Measurements from ENCODE around the gene AURKA.
"Not testable (repeated sequence)": the region's sequence is repeated elsewhere in the genome, so short reads cannot be mapped to it uniquely, and the experiment has no call there.

The AURKA gene

DNA sequence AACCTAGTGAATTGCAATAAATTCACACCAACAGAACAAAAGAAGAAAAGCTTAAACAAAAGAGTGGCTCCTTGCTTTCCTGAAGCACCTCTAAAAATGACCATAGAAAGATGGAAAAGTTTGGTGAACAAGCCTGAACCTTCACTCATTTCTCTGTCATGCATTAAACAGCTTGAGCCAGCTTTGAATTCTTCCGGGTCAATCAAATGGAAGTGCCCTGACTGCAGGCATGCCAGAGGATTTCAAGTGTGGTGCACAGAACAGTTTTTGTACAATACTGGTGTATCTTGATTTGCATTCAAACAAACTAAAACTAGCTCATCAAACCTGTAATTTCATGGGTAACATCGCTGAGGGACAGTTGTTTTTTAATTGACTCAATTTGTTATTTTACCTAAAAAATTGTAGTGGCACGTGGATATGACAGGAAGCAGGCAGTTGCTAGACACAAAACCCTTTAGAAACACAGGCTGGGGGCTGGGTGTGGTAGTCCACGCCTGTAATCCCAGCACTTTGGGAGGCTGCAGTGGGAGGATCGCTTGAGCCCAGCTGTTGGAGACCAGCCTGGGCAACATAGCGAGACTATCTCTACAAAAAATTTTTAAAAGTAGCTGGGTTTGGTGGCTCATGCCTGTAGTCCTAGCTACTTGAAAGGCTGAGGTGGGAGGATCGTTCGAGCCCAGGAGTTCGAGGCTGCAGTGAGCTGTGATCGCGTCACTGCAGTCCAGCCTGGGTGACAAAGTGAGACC lies 29.1 kb upstream of the AURKA start:
- DNase-seq = no peak

DNA sequence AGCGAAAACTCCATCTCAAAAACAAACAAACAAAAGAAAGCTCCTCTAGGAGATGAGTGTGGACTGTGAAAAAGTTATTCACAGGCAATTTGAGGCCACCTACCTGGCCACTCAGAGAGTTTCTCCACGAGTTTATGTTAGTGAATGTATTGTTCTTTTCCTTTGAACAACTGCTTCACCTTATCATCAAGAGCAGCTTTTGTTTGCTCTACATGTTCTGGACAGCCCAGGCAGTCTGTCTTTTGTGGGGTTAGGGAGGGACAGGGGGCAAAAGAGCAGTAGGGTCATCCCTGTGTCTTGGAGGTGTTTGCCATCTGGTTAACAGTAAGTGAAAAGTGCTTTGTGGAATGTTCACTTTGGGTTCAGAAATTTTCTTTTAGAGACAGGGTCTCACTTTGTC lies 28.0 kb upstream of the AURKA start:
- DNase-seq = no peak

DNA sequence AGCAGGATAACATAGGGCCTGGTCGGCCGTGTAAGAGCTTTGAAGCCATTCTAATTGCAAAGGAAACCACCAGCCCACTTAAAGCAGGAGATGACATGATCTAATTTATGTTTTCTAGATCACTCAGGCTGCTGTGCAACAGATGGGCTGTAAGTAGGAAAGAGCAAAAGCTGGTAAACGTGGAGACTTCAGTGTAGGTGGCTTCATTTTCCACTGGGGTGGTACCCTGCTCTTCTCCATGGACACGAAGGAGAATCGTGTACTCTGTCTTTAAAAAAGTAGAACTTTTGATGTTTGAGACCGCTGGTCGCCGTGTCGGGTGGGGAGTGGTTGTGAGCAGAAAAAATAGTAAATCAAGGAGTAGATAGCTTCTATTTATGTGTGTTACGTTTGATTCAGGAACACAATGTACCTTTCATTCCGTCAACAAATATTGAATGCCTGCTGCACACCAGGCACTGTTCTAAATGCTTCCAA lies 26.4 kb upstream of the AURKA start:
- DNase-seq = no peak

DNA sequence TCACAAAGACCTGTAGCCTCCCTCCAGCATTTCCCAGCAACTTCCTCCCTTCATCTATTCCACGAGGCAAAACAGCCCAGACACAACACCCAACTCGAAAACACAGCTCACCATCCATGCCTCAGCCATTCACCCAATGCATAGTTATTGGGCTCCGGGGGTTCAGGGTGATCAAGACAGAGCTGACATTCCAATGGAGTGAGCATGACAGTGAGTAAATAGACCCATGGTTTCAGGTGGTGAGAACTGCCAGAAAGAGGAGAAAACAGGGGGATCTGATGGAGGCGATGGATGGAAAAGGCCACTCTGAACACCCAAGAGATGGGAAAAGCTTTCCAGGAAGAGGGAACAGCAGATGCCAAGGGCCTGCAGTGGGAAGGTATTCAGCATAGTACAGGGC lies 25.9 kb upstream of the AURKA start:
- DNase-seq = no peak

DNA sequence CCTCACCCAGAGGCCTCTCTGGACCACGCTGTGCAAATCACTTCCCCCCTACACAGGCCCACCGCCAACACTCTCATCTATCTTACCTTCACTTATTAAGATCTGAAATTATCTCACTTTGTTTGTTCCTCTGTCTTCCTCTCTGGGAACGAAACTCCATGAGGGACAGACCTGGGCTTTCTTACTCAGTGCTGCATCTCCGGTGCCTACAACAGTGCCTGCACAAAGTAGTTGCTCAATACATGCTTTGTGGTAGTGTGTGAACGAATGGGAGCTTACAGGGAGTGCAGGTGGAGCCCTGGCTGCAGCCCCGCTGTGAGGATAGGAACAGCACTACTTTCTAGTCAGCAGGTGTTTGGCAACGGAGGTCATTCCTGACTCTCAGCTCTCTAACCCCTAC lies 25.4 kb upstream of the AURKA start:
- DNase-seq = no peak

DNA sequence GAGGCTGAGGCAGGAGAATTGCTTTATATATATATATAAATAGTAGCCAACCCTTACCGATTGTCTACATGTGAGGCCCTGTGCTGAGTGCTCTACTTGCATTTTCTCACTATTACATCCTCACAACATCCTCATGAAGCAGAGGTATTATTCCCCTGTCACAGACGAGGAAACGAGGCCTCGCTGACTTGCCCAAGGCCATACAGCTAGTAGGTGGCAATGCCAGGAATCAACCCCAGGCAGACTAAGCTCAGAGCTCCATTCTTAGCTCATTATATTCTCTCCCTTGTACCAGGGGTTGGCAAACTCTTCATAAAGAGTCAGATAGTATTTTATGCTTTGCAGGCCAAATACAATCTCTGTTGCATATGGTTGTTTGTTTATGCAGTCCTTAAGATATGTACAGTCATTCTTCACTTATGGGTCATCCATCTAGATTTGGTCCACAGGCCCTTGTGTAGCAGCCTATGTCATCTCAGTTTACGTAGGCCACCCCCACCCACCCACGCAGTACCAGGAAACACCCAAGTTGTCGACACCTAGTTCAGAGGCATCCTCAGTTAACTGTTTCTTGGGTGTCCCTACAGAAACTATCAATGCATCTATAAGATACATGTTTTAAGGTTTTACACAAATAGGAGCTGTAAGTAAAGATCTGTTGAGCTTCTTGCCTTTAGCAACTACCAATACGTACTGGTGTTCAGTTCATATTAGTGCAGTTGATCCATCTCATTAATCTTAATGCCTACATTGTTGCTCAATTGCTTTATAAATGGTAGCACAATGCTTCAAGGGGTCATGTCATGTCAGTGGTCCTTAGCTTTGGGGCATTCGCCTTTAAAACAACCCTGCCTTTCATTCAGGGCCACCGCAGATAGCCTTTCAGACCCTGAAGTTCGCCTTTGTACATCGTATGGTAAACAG lies 23.1 kb upstream of the AURKA start:
- DNase-seq = peak; percentile 36

DNA sequence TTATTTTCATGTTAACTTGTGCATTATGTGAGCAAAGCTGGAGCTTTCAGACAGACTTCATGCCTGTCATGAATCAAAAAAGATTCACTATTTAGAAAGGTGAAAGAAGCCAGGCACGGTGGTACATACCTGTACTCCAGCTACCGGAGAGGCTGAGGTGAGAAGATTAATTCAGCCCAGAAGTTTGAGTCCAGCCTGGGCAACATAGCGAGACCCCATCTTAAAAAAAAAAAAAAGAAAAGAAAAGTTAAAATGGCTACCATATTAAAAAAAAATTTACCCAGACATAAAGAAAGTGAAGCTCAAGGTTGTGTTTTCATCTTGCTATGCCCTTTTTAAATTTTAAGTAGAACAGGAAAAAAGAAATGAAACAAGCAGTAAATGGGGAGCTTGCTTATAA lies 20.9 kb upstream of the AURKA start:
- no peak for DNase-seq

DNA sequence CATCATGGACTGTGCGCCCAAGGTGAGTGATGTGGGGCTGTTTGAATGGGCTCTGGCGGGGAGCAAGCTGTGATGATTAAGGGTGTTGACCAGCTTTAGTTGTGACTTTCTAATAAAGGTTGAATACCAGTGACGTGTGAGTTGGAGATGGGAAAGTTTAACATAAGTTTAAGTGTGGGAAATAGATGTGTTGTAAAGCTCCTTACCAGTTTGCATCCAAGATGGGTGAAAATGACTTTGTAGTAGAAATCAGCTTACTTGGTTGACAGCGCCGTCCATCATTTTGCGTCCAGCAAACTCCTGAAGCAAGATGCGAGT lies 20.4 kb upstream of the AURKA start:
- DNase-seq = no peak

DNA sequence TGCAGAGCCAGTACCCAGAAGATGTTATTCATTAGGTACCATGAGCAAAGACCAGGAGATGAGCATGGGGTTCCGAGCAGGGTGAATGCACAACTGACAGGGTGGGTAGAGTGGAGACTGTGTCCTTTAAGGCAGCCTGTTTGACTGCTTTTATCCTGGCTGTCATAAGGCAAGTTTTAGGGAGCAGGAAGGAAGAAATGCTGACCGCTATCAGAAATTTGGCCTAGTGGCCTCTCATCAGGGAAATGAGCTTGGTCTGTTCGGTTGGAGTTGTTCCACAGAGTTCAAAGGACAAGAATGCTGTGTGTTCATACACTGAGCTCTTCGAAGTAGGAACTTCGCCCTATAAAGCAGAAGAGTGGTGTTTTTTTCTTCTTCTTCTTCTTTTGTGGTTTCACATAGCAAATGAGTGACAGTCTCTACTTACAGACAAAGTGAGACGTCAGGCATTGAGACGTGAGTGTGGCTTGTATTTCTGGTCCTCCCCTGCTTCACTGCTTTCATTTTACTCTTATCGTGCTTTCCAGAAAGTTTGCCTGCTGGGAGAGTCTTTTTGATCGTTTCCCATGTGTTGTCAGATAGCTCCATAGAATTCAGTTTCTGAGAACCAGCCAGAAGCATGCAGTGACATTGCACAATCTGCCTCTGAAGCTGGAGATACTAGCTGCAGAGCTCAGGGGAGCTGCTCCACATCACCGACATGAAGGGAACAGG lies 19.9 kb upstream of the AURKA start, which contains the start of gene CASS4:
Gene CASS4 (plus strand): TSS at position 502 of the 714 bp plus-strand sequence. CDS start 199 bp downstream, at position 701.
- peak; percentile 22 for DNase-seq

DNA sequence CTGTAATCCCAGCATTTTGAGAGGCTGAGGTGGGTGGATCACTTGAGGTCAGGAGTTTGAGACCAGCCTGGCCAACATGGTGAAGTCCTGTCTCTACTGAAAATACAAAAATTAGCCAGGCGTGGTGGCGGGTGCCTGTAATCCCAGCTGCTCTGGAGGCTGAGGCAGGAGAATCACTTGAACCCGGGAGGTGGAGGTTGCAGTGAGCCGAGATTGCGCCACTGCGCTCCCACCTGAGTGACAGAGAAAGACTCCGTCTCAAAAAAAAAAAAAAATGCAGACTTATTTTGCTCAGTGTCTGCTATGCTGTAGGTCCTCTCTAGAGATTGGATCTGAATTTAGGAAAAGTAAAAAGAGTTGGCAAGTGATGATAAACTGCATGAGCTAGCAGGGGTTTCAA lies 19.3 kb upstream of the AURKA start:
- DNase-seq = not testable (repeated sequence)

DNA sequence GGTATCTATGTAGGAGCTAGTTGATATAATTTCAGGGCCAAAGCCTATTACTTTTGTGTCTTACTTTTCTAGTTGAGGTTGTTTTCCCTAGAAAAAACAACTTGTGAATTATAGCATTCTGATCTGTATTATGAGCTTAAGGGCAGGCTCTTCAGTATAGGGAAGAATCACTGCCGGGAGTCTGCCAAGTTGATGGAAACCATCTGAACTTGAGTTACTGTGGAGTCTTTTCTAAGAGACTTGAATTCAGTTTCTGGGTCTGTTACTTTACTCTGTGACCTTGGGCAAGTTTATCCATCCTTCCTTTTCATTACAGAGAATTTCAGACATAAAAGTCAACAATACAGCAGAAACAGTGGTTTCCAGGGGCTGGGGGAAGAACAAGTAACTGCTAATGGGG lies 17.9 kb upstream of the AURKA start:
- DNase-seq = no peak

DNA sequence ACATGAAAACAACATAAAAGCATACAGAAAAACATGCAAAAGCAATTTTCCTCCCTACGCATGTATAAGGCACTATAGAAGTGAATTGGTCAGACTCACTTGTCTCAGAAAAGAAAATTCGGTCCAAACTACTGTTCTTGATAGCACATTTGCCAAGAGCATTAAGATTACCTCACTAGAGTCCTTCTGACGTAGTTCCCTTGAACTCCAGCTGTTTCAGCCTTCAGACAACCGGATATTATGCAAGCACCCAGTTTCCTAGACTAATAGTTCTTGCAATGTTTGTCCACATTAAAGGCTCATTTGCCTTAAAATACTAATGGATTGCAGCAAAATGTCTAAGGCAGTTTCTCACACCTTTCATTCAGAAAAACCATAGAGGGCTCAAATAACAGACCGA lies 17.5 kb upstream of the AURKA start:
- DNase-seq = no peak

DNA sequence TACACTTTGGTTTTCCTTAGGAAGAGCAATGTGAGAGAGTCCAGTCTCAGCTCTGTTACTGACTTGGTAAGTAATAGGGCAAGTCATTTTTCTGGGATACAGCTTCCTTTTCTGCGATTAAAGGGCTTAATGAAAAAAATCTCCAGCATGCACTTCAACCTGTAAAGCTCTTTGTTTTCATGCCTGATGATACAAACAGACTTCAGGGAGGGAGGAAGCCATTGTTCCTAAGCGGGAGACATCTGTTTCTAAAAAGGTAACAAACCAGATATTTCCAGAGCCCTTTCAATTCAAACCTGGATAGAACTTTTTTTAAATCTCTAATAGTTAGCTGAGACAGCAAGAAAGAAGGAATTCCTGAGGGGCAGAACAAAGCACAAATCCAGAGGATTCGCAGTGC lies 14.9 kb upstream of the AURKA start:
- DNase-seq = no peak

DNA sequence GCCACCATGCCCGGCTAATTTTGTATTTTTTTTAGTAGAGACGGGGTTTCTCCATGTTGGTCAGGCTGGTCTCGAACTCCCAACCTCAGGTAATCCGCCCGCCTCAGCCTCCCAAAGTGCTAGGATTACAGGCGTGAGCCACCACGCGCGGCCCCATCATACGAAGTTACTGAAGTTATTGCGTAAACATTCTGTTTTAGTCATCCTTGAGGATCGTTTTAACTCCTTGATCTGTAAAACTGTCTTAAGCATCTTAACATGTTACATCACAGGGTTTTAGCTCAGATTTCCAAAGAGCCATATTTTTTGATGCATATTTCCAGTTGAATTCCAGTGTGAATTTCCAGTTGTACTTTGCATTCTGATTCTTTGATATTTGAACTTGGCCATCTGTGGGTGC lies 13.3 kb upstream of the AURKA start:
- DNase-seq = not testable (repeated sequence)

DNA sequence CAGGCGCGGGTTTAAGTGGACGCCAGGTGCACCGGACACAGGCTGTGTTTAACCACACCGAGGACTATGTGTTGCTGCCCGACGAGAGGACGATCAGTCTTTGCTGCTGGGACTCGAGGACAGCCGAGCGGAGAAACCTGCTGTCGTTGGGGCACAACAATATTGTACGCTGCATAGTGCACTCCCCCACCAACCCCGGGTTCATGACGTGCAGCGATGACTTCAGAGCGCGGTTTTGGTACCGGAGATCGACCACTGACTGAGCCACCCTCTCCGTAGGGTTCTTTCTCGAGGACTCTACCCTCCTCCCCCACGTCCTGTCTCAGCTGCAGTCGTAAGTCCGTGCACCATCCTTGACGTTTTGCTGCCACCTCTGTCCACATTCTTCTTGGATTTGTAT lies 11.4 kb upstream of the AURKA start:
- no peak for DNase-seq

DNA sequence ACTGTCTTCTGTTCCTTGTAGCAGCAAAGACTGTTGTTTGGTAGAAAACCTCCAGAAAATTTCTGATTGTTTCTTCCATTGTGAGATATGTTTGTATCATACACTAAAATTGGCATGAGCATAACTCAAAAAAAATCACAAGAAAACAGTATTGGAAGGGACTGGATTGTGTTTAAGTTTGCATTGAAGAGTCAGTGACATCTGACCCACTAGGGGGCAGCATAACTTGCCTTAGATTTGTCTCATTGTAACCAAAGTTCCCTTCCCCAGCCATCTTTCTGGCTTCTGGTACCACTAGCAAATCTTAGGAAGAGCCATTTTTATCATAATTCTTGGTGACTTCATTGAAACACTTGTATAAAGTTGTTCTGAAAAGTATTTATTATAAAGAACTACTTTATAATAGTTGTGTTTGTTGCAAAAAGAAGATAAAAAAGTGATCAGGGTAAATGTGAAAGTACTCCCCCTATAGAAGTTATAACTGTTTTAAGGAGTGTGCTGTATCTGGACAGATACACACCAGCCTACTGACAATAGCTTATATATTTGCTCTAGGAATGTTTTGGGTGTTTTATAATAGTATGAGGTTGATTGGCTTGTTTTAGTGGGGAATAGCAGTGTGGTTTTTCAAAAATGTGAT lies 8.1 kb upstream of the AURKA start:
- DNase-seq = peak; percentile 41

DNA sequence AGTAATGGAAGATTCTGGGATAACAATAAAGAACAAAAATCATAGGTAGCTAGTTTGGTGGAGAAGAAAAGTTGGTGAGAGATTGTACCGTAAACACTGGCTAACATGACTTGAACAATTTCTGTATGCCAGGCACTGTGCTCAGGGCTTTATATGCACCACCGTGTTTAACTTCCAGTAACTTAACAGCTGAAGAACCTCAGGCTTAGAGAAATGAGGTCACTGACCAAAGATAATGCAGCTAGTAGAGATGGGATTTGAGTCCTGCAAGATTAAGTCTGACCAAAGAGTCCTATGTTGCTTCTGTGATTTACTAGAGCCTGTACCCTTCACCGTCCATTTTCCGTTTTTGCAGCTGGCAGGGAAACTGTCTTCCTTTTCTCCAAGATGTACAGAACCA lies 3.2 kb upstream of the AURKA start:
- DNase-seq = no peak

DNA sequence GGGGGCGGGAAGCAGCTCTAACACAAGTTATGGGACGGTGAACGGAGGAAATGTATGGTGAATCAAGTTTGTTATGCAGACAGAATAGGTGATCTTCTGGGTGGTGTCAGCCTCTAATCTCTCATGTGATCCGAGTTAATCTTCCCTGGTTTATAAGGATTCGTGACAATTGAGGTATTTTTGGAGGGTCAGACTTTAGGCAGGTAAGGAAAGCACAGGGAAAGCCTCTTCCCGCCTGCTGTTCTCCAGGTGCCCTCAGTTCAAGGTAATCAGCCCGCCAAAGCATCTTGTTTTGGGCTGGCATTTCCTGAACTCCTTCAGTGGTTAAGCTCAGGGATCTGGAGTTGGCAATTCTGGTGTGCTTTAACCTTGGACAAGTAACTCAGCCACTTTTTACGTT lies 1.6 kb upstream of the AURKA start:
- DNase-seq = no peak

DNA sequence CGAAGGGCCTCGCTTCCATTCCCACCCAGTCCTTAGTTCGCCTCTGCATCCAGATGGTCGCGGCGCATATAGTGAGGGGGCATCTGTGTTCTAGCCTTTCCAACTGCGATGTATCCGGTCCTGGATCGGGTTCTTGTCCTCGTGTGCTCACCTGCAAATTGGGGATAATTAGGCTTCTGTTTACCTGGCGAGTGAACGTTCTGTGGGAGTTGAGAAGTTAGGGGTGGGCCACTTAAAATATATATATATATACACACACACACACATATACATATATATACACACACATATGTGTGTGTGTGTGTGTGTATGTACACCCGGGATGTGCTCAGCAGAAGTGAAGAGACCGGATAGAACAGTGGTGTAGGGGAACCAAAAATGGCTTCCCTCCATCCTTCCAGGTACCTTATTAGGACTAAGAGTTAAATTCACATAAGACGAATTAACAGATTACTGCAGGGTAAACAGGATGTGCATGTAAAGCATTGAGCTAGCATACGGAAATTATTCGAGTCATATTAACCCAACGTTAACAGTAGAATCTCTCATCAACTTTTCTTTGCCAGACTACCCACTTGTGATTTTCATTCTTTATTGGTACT lies 967 bp upstream of the AURKA start:
- no peak for DNase-seq

DNA sequence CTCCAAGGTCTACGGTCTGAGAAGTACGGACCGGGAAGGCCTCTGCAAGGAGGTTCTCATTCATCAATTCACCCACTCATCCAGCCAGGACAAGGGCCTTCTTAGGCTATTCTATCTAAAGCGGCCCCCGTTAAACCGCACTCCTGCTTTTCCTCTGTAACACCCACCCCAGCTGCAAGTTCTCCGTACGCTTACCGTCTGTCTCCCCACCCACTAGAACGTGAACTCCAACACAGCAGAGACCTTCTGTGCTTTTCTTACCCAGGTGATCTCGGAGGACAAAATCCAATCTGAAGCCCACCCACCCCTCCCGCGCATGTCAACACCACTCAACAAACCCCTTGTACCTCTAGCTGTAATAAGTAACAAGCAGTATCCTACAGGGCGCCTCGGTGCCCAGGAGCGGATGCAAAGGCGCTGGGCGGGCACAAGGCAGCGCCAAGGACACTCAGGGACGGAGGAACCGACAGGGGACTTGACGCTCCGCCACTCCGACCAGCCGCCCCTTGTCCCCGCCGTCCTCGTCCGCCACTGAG lies 351 bp downstream of the AURKA start:
- DNase-seq = no peak

DNA sequence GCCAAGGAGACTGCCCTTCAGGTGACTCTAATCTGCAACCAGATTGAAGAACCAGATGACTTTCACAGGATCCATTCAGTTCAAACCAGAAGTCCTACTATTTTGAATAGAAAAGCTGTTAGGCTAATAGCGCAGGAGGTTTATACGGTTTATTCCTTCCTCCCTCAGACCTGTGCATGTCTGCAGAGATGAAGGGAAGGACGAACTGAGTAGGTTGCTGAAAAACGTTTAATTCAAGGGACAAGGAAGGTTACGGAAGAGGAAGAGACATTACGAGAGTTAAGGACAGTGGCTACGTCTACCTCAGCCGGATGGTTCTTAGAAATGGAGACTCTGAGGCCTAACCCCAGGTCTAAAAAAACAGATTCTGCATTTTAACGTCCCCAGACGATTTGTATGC lies 978 bp downstream of the AURKA start:
- no peak for DNase-seq

DNA sequence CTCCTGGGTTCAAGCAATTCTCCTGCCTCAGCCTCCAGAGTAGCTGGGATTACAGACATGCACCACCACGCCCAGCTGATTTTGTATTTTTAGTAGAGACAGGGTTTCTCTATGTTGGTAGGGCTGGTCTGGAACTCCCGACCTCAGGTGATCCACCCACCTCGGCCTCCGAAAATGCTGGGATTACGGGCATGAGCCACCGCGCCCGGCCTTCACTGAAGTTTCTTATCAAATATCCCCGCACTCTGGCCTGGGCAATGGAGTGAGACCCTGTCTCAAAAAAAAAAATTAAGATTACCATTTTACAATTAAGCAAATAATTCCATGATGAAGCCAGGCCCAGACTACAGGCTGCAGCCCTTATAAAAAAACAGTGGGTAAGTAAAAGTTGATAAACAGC lies 1.6 kb downstream of the AURKA start:
- DNase-seq = not testable (repeated sequence)

Data from CD4-positive, alpha-beta T cell treated with Interferon gamma for 1 hour (primary cell).